Measurements from ENCODE around the gene ARG2.

ARG2 gene

GRCh38 chr14:67577181-67577808 lies 42.4 kb upstream of the ARG2 start:
- H3K4me3 ChIP-seq (ENCODE audit: low read depth, low read length) = no peak overlapping the region
- no peak for DNase-seq (ENCODE audit: low read depth)
- TF ChIP-seq, protein P1, sequence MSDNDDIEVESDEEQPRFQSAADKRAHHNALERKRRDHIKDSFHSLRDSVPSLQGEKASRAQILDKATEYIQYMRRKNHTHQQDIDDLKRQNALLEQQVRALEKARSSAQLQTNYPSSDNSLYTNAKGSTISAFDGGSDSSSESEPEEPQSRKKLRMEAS (IDR thresholded peaks at IDR 0.05; ENCODE audit: low read depth, low read length) = no peak
- TF ChIP-seq MYC (IDR thresholded peaks at IDR 0.05; ENCODE audit: low read depth, low read length) (no peak), POLR2A (IDR thresholded peaks at IDR 0.05; ENCODE audit: extremely low read depth, insufficient read length) (no peak), CTCF (IDR thresholded peaks at IDR 0.05; ENCODE audit: low read depth, low read length) (no peak)

DNA sequence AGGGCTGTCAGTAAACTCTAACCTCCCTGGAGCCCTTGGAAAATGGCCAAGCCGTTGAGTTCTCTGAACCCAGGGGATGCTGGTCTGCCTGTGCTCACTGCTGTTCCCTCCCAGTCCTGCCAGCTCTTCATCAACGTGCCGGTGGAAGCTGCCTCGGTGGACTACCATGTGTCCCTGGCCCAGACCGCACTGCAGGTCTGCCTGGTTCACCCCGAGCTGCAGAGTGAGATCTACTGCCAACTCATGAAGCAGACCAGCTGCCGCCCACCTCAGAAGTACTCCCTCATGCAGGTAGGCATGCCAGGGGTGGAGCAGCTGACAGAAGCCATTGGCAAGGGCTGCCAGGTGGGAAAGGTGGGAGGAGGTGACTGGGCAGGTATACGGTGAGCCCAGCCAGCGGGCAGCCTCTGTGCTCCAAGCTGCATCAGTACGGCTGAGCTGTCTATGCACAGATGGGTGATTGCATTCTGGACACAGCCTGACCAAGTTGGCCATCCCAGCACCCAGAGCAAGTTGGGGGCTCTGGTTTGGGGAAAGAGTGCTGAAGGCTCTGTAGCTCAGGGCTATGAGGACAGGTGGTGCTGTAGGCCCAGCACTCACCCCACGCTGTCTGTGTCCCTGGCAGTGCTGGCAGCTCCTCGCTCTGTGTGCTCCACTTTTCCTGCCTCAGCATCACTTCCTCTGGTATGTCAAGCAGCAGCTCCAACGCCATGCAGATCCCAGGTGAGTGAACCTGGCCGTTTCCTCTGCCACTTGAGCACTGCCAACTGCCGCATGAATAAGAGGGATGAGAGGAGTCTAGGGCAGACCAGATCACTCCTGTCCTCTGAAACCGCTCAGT lies 41.6 kb upstream of the ARG2 start:
- DNase-seq (ENCODE audit: low read depth) = no peak
- H3K4me3 ChIP-seq (ENCODE audit: low read depth, low read length) = no peak overlapping the region
- TF ChIP-seq, protein P1 (IDR thresholded peaks at IDR 0.05; ENCODE audit: low read depth, low read length) = no peak
- TF ChIP-seq MYC (IDR thresholded peaks at IDR 0.05; ENCODE audit: low read depth, low read length) = no peak
- no peak for TF ChIP-seq CTCF (IDR thresholded peaks at IDR 0.05; ENCODE audit: low read depth, low read length)
- no peak for TF ChIP-seq POLR2A (IDR thresholded peaks at IDR 0.05; ENCODE audit: extremely low read depth, insufficient read length)

- no peak overlapping the region for H3K4me3 ChIP-seq (ENCODE audit: low read depth, low read length)
- no peak for TF ChIP-seq POLR2A (IDR thresholded peaks at IDR 0.05; ENCODE audit: extremely low read depth, insufficient read length)
- TF ChIP-seq CTCF (IDR thresholded peaks at IDR 0.05; ENCODE audit: low read depth, low read length) = no peak
- TF ChIP-seq, protein P1 (IDR thresholded peaks at IDR 0.05; ENCODE audit: low read depth, low read length) = no peak
- TF ChIP-seq MYC (IDR thresholded peaks at IDR 0.05; ENCODE audit: low read depth, low read length) = no peak
- no peak for DNase-seq (ENCODE audit: low read depth)
Observed at GRCh38 chr14:67579040-67579439, 40.7 kb upstream of the ARG2 start.

GRCh38 chr14:67579636-67580035 lies 40.1 kb upstream of the ARG2 start:
- H3K4me3 ChIP-seq (ENCODE audit: low read depth, low read length) = no peak overlapping the region
- TF ChIP-seq, protein P1 (IDR thresholded peaks at IDR 0.05; ENCODE audit: low read depth, low read length) = no peak
- TF ChIP-seq CTCF (IDR thresholded peaks at IDR 0.05; ENCODE audit: low read depth, low read length) (no peak), POLR2A (IDR thresholded peaks at IDR 0.05; ENCODE audit: extremely low read depth, insufficient read length) (no peak), MYC (IDR thresholded peaks at IDR 0.05; ENCODE audit: low read depth, low read length) (no peak)
- no peak for DNase-seq (ENCODE audit: low read depth)

DNA sequence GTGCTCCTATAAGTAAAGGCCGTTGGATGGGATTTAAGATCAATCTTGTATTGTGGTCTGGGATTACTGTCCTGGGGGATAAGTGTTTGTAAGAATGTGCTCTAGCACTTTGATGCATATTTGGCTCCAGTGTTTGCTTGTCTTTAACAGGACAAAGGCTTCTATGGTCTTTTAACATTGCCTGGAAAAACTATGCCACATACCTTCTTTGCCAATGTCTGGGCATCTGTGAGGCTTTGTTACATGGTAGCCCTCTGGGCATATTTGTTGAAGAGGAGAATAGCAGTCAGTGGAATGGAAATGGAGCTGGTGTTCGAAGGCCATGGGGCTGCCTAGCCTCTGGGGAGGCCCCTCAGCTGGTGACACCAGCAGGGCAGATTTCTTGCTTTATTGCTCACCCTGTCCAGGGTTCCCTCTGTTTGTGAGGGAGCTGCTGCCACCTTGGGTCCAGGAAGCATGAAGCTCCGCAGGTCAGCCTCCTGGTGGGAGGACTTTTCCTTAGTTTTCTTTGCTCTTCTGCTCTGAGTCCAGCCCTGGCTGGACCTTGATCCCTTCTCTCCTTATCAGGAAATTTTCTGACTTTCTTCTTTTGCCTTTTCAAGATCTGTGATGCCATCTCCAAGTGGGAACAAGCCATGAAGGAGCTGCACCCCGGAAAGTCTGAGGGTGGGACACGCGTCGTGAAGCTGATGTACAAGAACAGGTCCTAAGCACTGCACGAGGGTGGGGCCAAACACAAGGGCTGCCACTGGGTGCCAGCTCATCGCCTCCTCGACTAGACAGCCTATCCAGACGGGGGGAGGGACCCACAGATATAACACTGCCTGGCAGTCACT lies 39.2 kb upstream of the ARG2 start:
- no peak for TF ChIP-seq CTCF (IDR thresholded peaks at IDR 0.05; ENCODE audit: low read depth, low read length)
- no peak for TF ChIP-seq POLR2A (IDR thresholded peaks at IDR 0.05; ENCODE audit: extremely low read depth, insufficient read length)
- TF ChIP-seq, protein P1 (IDR thresholded peaks at IDR 0.05; ENCODE audit: low read depth, low read length) = no peak
- TF ChIP-seq MYC (IDR thresholded peaks at IDR 0.05; ENCODE audit: low read depth, low read length) = no peak
- no peak for DNase-seq (ENCODE audit: low read depth)
- H3K4me3 ChIP-seq (ENCODE audit: low read depth, low read length) = no peak overlapping the region
